RWPE2 (cell line): ENCODE measurements around the gene TLR3.

Experiments used
- ATAC-seq: fragments of 200-7000 bp; cut with Tn5 transposase; 3 replicates; pipeline ENCODE4 v1.9.1; 2021; ENCODE audit warnings: low read depth
- DNase-seq: peaks from one replicate; pipeline ENCODE4 v3.0.0-alpha.2; 2020; ENCODE audit warnings: low spot score
- H3K27ac ChIP-seq: fragments of 450-650 bp; 2 replicates; pipeline ENCODE4 v1.5.1; 2017; ENCODE audit warnings: mild to moderate bottlenecking; ENCODE audit not compliant: poor library complexity, severe bottlenecking
- H3K27me3 ChIP-seq: fragments of 250-450 bp; sonication (Bioruptor Pico); 2 replicates; pipeline ENCODE4 v1.5.1; 2021; ENCODE audit warnings: mild to moderate bottlenecking, moderate library complexity; ENCODE audit not compliant: insufficient read depth, poor library complexity, severe bottlenecking
- H3K36me3 ChIP-seq: fragments of 250-450 bp; sonication (Bioruptor Pico); 2 replicates; pipeline ENCODE4 v1.5.1; 2020; ENCODE audit warnings: low read depth, mild to moderate bottlenecking, moderate library complexity
- H3K4me1 ChIP-seq: fragments of 250-450 bp; sonication (Bioruptor Pico); 2 replicates; pipeline ENCODE4 v1.5.1; 2021; ENCODE audit warnings: mild to moderate bottlenecking, moderate library complexity; ENCODE audit not compliant: insufficient read depth, poor library complexity, severe bottlenecking
- H3K4me3 ChIP-seq: fragments of 250-450 bp; sonication (Bioruptor Pico); 2 replicates; pipeline ENCODE4 v1.5.1; 2021; ENCODE audit warnings: mild to moderate bottlenecking, moderate library complexity; ENCODE audit not compliant: severe bottlenecking
- H3K9me3 ChIP-seq: fragments of 250-450 bp; sonication (Bioruptor Pico); 2 replicates; pipeline ENCODE4 v1.5.1; 2021; ENCODE audit warnings: mild to moderate bottlenecking, moderate library complexity; ENCODE audit not compliant: severe bottlenecking
- TF ChIP-seq, protein P1 (sequence below): fragments of 450-650 bp; IDR thresholded peaks from one replicate; pipeline ENCODE4 v1.5.1; 2017; ENCODE audit warnings: mild to moderate bottlenecking, moderate library complexity; ENCODE audit not compliant: poor library complexity, severe bottlenecking

TLR3 gene

DNA sequence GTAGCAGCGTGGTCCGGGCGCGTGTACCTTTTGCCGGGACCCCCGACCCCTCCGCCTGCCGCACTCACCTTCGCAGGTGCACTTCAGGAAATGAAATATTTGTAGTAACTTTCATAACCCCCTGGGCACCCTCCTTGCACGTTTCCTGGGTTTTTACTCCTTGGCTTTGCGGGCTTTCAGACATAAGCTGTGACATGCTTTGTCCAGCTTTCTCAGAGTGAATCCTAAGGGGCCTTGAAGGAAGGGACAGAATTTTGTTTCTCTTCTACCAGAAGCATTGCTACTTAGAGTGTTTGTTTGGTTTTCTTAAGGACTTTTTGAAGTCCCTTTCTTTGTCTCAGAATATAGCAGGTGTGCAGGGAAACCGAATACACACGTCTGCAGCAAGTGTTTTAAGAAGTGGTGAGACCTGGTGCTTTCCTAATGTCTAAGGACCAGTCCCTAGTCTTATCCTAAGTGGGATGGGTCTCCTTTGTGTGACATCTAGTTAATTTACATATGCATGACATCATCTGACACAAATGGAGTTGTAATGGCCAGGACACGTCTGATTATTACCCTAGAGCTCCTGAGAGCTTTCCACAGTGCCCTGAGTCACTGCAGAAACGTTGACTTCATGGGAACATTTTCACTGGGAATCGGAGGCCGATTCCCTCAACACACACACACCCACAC is 36.8 kb downstream of the TLR3 start:
- Histone ChIP-seq H3K9me3 (no peaks in the 10 kb centered on the region), H3K4me3 (peak overlapping the region; percentile 46), H3K27me3 (peaks cover 23% of the 10 kb centered on the region), H3K36me3 (no peaks in the 10 kb centered on the region), H3K27ac (no peak overlapping the region), H3K4me1 (no peaks in the 10 kb centered on the region)
- no peak for DNase-seq
- no peak for ATAC-seq
- TF ChIP-seq, protein P1, sequence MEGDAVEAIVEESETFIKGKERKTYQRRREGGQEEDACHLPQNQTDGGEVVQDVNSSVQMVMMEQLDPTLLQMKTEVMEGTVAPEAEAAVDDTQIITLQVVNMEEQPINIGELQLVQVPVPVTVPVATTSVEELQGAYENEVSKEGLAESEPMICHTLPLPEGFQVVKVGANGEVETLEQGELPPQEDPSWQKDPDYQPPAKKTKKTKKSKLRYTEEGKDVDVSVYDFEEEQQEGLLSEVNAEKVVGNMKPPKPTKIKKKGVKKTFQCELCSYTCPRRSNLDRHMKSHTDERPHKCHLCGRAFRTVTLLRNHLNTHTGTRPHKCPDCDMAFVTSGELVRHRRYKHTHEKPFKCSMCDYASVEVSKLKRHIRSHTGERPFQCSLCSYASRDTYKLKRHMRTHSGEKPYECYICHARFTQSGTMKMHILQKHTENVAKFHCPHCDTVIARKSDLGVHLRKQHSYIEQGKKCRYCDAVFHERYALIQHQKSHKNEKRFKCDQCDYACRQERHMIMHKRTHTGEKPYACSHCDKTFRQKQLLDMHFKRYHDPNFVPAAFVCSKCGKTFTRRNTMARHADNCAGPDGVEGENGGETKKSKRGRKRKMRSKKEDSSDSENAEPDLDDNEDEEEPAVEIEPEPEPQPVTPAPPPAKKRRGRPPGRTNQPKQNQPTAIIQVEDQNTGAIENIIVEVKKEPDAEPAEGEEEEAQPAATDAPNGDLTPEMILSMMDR = no peak

DNA sequence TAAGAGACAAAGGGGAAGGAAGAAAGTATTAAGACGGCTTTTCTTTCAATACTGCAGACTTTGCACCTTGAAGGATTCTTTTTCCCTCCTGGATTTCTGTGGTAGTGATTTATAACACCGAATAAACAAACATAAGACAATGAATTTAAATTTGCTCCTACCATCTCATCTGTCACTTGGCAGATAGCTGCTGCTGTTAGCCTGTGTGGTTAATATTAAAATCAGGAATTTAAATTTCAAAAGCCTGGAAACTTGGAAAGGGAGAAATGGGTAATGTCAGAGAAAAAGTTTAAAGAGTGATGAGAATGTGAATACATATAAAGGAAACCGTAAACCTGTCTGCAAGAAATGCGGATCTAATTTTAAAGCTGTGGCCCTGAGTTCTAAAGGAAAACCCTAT is 39.0 kb downstream of the TLR3 start:
- TF ChIP-seq, protein P1 = no peak
- H3K27me3 ChIP-seq = peaks cover 23% of the 10 kb centered on the region

DNA sequence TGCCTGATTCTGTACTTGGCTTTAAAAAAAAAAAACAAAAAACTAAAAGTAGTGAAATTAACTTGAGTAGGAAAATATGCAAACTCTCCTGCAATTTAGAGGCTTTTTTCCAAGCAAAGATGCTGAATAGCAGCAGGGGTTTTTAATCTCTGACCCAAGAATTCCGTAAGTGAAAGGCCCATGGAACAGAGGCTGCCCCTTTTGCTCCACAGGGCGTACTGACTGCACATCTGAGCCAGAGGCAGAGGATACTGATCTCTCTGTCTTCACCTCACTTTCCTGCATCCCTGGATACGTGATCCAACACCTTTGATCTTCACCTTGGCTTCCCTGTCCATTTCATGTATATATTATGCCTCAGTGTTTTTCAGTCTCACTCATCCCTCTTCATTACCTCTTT is 39.4 kb downstream of the TLR3 start:
- no peak overlapping the region for H3K27ac ChIP-seq
- DNase-seq (no peak), ATAC-seq (no peak)
- H3K4me1 ChIP-seq = no peaks in the 10 kb centered on the region
- TF ChIP-seq, protein P1 = no peak
- no peaks in the 10 kb centered on the region for H3K36me3 ChIP-seq
- no peaks in the 10 kb centered on the region for H3K9me3 ChIP-seq
- no peak overlapping the region for H3K4me3 ChIP-seq
- peaks cover 23% of the 10 kb centered on the region for H3K27me3 ChIP-seq

More for the DNA sequence above, 39.0 kb downstream of the TLR3 start:
- no peak for ATAC-seq
- Histone ChIP-seq H3K9me3 (no peaks in the 10 kb centered on the region), H3K4me1 (no peaks in the 10 kb centered on the region), H3K27ac (no peak overlapping the region), H3K36me3 (no peaks in the 10 kb centered on the region), H3K4me3 (no peak overlapping the region)
- DNase-seq = no peak

DNA sequence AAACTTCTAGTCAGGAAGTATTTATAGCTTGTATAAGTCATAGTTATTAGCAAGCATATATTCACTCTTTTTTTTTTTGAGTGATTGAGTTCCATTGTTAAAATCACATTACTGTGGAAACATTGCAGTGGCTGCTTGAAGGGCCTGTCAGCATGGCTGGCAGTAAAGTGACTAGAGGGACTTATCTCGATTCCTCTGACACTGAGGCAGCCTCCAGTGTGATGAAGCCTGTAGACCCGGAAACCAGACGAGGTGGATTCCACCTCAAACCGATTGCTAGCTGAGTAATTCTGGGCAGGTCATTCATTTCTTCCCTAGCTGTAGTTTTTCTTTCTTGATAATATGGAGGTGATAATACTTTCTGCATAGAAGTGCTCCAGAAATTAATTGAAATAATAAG is 40.3 kb downstream of the TLR3 start:
- Histone ChIP-seq H3K4me1 (no peaks in the 10 kb centered on the region), H3K36me3 (no peaks in the 10 kb centered on the region), H3K9me3 (no peaks in the 10 kb centered on the region), H3K27ac (no peak overlapping the region), H3K4me3 (no peak overlapping the region), H3K27me3 (peaks cover 20% of the 10 kb centered on the region)
- TF ChIP-seq, protein P1 = no peak
- ATAC-seq (no peak), DNase-seq (no peak)

DNA sequence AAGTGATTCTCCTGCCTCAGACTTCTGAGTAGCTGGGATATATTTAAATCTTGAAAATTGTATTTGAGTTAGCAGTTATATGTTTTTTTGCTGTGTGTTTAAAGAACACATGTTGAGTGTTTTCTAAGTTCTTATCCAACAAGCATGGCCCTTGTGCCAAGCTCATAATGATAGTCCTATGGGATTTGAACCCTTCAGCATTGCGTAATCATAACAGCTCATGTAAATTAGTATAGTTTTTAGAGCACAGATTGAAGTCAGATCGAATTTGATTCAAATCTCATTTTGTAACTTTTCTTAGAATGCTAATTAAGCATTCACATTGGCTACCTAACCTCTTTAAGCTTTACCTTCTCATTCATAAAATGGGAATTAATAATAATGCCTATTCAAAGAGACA is 47.7 kb downstream of the TLR3 start:
- no peaks in the 10 kb centered on the region for H3K4me1 ChIP-seq
- ATAC-seq (no peak), DNase-seq (no peak)
- no peaks in the 10 kb centered on the region for H3K36me3 ChIP-seq
- no peak overlapping the region for H3K4me3 ChIP-seq
- no peaks in the 10 kb centered on the region for H3K9me3 ChIP-seq
- no peak overlapping the region for H3K27ac ChIP-seq
- TF ChIP-seq, protein P1 = no peak
- H3K27me3 ChIP-seq = no peaks in the 10 kb centered on the region
